ENCODE results near the gene PCBP3.

The PCBP3 gene

GRCh38 chr21:45914321-45914845 lies 270.9 kb downstream of the PCBP3 start:
- DNase-seq (ENCODE audit: low spot score): no peak
- TF ChIP-seq CTCF (IDR thresholded peaks at IDR 0.05): no peak
- Histone ChIP-seq H3K27ac (no peak overlapping the region), H3K4me3 (no peak overlapping the region)

- DNase-seq (ENCODE audit: low spot score): no peak
- no peak overlapping the region for H3K4me3 ChIP-seq
- TF ChIP-seq CTCF (IDR thresholded peaks at IDR 0.05): no peak
- H3K27ac ChIP-seq: no peak overlapping the region
Measured at GRCh38 chr21:45916011-45916840, 272.7 kb downstream of the PCBP3 start.

GRCh38 chr21:45917241-45917640 lies 273.7 kb downstream of the PCBP3 start:
- H3K4me3 ChIP-seq: no peak overlapping the region
- no peak for TF ChIP-seq CTCF (IDR thresholded peaks at IDR 0.05)
- H3K27ac ChIP-seq: no peak overlapping the region
- DNase-seq (ENCODE audit: low spot score): no peak

- no peak for DNase-seq (ENCODE audit: low spot score)
- TF ChIP-seq CTCF (IDR thresholded peaks at IDR 0.05): no peak
- Histone ChIP-seq H3K27ac (no peak overlapping the region), H3K4me3 (no peak overlapping the region)
Measured at GRCh38 chr21:45918011-45918410, 274.5 kb downstream of the PCBP3 start.

GRCh38 chr21:45918835-45919447 lies 275.4 kb downstream of the PCBP3 start:
- DNase-seq (ENCODE audit: low spot score): no peak
- TF ChIP-seq CTCF (IDR thresholded peaks at IDR 0.05): no peak
- Histone ChIP-seq H3K4me3 (no peak overlapping the region), H3K27ac (no peak overlapping the region)

GRCh38 chr21:45919593-45919992 lies 276.1 kb downstream of the PCBP3 start:
- no peak overlapping the region for H3K27ac ChIP-seq
- DNase-seq (ENCODE audit: low spot score): no peak
- TF ChIP-seq CTCF (IDR thresholded peaks at IDR 0.05): no peak
- no peak overlapping the region for H3K4me3 ChIP-seq
